Suppressor macrophage treated with lipopolysaccharide for 1 hour (primary cell): ENCODE data around the gene TRHDE.

Source experiments
- DNase-seq, 3 donors: peaks; one replicate each; pipeline ENCODE4 v3.0.0-alpha.2; 2020 to 2022

The TRHDE gene

DNA sequence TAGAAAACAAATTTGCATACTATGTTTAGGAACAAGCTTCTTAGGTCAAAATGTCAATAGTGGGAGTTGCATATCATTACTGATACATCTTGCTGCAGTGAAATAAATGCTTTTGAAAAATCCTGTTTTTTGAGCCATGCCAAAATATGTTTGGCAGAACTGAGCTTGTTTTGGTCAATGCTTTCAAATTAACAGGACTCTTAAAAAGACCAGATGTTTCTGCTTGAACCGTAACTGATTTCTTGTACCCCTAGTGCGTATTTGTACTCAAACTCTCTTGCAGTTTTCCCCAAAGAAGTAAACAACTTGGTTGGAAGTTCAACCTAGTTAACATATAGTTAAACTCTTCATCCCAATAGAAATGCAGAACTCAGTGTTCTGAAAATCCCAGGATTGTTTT is 3.4 kb downstream of the TRHDE start:
- DNase-seq, result no peak

DNA sequence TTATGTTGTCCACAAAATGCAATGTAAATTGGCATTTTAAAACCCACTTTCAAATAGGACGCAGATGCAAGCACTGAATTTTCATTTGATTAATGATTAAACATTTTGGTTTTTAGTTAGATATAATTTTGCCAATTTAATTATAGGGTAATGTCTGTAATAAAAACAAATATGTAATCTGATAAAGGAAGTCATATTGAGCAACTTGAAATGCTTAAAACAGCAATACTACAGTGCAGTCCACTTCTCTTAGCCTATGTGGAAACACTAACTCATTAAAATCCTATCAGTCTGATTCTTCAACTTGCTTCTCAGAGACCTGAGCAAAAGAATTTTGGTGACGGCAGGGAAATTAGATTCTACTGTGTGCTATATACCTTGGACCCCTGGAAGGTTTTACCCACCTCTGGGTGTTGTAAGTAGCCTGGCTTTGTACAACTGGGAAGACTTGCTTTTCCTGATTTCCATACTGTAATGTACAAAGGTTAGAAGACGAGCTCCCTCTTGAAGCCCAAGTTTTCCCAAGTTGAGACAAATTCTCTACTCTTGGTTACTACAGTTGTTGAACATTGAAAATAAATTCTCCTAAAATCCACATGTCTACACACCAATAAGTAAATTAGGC is 4.1 kb downstream of the TRHDE start:
- no peak for DNase-seq

DNA sequence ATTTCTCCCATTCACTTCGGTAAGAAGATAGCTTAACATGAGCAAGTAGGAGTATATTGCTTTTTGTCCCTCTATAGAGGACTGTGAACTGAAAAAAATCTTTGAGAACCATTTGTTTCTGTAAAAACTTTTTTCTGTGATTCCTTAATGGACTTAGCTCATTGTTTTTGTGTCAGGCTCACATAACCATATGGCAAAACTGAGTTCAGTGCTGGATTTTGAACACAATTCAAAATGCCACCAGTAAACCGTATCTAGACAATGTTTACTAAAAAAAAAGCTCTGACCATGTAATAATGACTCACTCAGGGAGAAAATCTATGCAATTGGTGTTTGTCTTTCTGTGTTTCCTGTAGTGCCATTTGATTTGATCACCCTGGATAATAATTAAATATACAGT is 5.2 kb downstream of the TRHDE start:
- no peak for DNase-seq

DNA sequence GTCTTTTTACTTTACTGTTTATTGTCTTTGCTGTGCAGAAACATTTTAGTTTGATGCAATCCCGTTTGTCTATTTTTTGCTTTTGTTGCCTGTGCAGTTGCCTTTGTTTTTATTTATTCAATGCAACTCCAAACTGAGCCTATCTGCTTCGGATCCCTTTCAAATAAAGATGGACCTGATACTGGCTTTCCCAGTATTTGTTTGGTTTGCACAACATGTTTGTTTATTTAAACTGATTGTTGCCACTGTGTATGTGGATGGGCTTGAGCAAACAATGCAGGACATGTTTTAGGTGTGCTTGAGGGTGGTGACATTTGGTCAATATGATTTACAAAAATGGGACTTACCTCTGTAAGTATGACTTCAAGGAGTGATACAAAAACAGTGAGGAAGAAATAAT is 6.7 kb downstream of the TRHDE start:
- DNase-seq, result no peak

DNA sequence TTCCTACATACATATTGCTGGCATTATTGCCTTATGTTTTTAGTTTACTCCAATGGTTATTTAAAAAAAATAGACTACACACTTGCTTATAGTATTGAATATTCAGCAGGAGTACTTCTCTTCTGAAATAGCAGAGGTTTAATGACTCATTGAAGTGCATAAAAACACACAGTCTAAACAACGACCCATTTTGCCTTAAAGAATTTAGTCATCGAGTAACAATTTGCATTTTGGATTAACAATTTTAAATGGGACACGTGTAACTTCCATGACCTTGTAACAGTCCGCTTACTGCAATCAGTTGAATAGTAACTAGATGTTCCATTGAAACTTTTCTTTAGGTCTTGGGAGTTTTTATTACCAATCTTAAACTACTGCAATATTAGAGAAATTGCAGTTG is 9.0 kb downstream of the TRHDE start:
- DNase-seq, result no peak

DNA sequence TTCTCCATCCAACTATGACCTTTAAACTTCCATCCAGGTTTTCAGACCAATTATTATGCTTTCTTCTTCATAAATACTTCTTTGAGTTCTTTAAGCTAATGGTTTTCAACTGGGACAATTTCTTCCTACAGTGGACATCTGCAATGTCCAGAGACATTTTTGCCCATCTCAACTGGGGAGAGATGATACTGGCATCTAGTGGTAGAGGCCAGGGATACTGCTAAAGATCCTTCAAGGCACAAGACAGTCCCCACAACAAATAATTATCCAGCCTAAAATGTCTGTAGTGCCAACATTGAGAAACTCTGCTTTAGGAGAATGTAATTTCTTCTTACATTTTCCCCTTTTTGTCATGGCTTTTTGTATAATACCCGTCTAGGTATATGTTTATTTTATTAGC is 10.6 kb downstream of the TRHDE start:
- DNase-seq, result peak in 1 of 3 donors; percentile 1

DNA sequence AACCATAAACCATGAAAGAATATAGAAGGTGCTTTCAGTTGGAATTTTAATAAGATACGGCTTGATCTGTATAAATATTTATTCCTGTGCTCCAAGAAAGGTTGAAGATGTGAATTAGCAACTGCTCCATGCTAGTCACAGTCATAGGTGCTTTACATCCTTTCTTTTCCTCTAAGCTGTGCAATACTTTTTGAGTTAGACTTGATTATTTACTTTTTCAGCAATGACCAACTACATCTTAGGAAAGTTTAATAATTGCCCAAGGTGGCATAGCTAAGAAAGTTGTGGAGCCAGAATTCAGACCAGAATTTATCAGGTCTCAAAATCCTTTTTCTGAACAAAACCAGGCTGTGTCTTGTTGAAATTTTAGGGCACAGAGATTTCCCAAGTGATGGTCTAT is 13.7 kb downstream of the TRHDE start:
- no peak for DNase-seq

DNA sequence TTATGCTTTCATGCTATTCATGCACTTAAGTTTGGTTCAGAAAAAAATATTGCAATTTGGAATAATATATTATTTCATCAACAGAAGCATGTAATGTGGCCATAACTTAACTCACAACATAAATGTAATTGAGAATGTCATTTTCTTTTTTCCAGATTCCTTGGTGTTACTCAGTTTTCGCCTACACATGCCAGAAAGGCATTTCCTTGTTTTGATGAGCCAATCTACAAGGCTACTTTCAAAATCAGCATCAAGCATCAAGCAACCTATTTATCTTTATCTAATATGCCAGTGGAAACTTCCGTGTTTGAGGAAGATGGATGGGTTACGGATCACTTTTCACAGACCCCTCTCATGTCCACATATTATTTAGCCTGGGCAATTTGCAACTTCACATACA is 14.4 kb downstream of the TRHDE start:
- DNase-seq, result no peak

DNA sequence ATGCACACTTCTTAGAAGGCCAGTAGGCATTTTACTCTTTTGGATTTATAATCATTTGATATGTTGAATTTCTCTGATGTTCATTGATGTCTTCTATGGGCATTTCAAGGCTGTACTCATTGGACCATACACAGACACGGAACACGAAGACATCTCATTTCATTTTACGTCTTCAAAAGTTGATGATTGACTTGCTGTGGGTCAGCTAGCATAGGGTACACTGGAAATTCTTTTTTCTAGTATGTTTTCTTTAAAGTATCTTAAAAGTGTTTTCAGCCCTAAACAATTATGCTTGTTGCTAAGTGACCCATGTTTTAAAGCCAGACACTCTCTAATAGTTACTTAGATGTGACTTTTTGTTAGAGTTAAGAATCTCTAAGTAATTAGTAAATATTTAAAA is 16.3 kb downstream of the TRHDE start:
- DNase-seq, result no peak

DNA sequence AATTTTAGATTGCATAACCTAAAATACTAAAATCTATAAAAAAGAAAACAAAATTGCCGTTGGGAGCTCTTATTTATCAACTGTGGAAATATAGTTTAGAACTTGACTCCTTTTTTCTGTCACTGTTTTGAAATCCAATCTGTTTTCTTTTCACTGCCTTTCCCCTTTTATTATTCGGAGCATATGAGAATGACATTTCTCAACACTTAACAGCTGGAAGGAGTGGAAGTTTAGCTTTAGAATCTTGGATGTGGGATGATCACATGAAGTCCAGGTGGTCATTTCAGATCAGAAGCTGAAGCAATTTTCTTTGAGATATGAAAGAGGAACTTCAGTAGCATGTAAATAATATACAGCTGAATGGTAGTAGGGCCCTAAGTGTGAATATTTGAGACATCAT is 16.7 kb downstream of the TRHDE start:
- no peak for DNase-seq

DNA sequence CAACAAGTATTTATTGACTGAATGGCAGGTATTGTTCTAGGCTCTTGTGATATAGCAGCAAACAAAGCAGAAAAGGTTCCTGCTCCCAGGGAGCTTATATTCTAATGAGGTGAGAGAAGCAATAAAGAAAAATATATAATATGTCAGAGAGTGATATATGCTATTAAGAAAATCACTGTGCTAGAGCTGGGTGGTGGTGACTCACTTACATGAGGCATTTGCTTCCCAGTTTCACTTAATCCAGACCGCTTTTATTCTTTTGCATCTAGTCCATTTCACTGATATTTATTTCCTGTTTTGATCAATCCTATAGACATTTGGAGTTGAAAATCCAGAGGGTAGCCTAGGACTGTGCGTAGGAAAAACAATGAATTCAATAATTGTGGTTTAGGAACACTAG is 17.5 kb downstream of the TRHDE start:
- DNase-seq, result no peak

DNA sequence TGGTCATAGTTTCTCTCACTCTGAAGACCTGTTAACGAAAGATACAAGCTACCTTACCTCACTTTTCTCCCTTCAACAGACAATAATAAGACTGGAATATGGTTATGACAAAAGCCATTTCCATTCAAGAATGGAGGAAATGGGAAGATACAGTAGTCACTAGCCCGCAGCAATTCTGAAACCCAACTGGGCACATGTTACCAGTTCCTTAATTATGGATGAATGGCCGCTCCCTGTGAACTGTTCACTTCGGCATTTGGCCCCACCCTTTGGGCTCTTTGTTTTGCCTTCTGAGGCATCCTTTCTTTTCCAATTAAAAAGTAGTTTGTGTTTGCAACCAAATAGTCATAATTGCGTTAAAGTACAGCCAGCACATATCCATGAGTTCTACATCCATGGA is 19.0 kb downstream of the TRHDE start:
- no peak for DNase-seq

DNA sequence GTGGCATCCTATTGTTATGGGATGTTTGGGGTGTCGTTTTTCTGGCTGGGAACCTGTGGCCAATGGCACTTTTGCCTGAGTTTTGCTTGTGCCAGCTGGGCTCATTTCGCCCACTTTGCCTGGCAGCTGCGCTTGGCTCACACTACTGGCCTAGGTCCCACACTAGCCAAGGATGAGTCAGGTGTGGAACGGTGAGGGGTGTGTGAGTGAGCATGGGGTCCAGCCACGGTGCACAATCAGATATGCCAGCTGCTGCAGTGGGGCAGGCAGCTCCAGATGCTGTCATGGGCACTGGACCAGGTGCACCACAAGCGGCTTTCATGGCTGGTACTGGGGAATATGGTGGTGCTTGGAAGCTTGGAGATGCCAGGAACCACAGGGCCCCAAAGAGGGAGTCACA is 21.5 kb downstream of the TRHDE start:
- no peak for DNase-seq

DNA sequence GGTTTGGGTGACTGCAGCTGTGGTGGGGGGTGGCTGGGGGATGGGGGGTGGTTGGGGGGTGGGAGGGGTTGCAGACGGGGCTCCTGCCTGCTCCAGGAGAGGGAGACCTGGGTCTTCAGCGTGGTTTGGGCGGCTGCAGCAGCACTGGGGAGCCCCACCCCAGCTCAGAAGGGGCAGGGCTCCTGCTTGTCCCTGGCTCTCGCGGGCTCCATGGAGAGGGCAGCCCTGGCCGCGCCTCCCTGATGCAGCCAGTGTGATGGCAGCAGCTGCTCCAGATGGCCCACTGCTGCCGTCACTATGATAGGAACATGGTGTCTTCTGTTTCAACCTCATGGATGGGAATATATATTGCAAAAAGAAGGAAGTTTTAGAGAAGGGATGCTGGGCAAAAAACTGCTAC is 22.9 kb downstream of the TRHDE start:
- no peak for DNase-seq

DNA sequence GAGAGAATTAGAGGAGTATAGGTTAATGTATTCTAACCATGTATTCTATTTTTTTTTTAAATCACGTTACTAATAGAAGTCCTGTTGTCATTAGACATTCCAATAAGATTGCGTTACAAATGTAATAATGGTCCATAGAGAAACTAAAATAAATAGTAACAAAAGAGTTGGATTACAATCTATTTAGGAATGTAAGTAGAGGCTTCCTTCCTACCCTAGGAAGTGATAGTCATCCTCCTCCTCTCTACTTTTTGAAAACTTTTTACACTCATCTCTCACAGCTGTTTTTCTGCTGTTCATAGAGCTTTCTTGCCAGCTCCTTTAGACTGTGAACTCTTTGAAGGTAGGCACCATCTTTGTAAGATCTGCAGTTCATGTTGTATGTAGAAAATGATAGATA is 23.6 kb downstream of the TRHDE start:
- no peak for DNase-seq

DNA sequence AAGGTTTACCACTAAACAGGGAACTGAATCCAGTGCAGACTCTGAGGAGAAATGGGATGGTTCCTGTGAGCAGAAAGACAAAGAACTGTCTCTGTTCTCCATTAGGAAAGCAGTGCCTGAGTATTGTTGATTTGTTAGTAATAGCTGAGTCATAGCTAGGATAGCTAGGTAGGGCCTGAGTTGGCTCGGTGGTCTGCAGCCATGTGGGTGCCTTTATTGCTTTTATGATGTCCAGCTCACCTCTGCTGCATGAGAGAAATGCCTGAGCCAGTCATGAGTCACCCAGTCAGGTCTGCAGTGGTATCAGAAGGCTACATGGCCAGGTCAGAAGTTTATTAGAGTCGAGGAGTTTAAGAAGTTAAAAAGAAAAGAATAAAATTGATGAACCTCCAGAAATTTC is 24.2 kb downstream of the TRHDE start:
- DNase-seq, result no peak

DNA sequence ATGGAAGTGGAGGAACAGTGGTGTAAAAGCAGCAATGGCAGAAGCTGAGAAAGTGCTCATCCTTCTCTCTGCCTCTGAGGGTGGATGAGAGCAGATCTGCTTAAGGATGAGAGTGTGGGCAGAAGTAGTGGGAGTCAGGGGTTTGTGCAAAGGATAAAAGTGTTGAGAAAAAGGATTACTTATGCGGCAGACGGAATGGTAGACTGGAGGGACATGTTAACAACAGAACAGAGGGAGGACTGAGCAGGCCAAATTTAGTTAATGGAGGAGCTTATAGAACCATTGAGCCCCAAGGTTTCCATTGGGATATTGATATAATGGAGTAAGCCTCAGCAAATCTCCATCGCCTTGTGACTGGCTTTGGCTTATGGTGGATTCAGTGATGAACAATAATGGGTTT is 25.5 kb downstream of the TRHDE start:
- no peak for DNase-seq

DNA sequence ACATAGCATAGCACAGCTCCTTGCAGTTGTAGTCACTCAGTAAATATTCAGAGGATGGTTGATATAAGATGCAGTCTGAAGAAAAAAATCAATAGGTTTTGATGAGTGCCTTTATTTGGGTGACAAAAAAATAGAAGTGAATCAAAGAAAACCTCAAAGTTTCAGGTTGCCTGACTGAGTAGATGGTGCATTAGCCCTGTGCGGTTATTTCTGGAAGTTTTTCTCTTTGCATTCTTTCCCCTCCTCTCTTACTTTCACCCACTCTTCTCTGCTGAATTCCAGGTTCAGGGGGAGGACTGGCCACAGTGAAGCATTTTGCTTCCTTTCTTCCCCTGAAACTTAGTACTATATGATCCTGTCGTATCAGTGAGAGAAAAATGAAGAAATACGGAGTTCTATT is 28.6 kb downstream of the TRHDE start:
- no peak for DNase-seq

DNA sequence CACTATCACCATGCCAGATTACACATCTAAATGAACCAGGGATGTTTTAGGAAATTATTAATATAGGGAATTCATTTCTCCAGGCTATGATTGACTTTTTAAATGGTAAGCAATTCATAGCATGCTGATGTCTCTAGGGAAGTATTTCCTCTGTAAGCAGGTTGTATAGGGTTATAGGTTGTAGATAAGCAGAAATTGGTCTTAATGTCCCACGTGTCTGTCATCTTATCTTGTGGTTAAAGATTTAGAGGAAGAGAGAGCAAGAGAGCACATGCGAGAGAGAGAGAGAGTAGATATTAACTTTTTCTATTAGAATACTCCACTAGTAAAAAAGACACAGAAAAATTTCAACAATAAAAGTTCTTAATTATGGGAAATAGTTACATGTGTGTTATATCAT is 32.6 kb downstream of the TRHDE start:
- DNase-seq, result no peak

DNA sequence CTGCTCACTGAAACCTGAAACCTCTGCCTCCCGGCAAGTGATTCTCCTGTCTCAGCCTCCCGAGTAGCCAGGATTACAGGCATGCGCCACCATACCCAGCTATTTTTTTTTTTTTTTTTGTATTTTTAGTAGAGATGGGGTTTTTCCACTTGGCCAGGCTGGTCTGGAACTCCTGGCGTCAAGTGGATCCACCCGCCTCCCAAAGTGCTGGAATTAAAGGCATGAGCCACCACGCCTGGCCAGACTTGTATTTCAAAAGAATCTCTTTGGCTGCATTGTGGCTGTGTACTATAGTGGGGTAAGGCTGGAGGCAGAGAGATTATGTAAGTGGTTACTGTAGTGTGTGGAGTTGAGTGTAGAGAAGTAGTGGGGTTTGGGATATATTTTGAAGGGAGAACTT is 35.1 kb downstream of the TRHDE start:
- no peak for DNase-seq

DNA sequence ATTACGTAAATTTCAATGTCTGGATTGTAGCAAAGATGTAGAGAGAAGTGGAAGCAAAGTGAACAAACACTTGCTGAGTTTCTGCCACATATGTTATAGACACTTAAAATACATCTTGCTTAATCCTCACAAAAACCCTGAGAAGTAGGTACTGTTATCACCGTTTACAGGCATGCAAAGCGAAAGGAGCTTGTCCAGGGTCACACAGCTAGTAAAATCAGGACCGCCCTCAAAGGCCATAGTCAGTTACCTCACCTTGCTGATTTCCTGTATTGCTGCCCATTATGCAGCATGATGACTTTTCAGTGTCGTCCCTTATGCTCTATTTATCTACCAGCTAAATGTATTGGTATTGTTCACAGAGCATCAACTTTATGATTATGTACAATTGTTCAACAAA is 39.8 kb downstream of the TRHDE start:
- DNase-seq, result no peak

DNA sequence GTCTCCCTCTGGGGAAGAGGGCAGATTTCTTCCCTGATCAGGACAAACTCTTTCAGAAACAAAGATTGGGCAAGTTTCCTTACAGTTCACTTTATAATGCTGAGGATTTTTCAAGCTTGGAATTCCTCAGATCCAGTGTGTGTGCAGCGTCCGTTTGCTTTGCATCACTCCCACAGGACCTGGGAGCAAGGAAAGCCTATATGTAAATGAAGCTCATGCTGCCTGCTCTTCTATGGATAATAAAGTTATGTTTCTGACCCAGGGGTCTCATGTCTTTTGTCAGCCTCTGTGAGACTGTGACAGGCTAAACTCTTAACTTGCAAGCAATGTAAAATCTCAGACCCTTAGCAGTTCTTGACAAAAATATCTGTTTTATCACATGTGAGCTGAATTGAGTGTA is 41.6 kb downstream of the TRHDE start:
- no peak for DNase-seq

DNA sequence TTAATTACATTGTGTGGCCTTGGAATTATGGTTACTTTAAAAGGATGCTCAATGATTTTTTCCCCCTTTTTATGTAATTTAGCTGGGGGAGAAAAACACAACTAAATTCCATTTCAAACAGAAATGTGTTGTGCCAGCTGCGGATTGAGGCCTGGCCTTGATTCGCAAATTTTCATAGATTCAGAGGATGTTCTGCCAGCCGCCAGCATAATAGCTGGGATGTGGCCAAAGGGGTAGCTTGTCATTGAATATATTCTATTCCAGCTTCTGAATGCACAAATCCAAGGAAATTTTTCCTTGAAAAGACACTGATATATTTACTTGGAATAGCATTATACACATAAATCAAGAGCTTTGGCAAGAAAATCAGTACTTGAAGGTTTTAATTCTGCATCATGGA is 43.7 kb downstream of the TRHDE start:
- no peak for DNase-seq

DNA sequence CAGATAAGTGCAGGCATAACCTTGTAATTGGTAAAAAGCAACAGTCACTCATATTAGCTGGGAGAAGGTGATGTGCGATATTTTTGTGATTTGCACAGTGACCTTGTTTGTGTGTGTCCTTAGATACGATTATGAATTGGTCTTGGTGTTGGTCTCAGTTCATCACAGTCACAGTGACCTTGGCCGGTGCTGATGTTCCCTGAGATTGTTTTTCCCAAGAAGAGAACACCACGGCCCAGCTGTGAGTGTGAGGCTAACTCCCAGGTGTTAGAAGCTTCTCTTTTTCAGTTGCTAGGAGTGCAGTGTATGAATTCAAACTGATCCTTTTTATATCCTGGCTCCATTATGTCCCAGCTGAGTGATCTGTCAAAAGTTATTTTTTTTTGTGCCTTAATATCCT is 46.2 kb downstream of the TRHDE start:
- no peak for DNase-seq

DNA sequence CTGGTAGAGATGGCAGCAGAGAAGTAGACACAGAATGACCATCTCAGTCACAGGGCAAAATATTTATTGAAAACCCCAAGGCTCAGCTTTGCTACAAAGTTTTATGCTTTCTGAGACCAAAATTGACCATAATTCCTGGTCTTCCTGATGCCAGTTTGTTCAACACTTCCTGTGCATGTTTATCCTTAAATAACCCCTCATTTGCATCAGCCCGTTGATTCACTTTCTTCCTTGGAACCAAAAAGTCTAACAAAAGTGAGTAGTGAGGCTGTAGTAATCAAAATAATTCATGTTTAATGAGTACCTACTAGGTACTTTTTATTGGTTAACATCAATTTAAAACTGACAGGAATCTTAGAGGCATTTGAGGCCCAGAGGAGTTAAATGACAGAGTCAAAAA is 51.7 kb downstream of the TRHDE start:
- no peak for DNase-seq

DNA sequence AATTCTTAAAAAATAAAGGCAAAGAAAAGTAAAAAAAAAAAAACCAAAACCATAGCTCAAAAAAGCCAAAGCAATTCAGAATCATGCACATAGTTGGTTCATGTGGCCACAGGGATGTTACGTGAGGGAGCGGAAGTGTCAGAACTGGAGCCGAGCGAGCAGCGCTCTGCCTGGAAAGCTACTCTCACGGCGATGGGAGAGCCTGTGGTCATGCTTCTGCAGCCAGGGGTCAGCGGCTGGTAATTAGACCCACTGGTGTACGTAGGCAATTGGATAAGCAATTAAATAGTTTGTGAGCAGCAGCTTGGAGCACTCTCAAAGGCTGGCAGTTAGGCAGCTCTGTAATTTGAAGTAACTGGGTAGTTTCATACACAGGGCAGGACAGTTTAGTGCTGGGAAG is 58.1 kb downstream of the TRHDE start:
- no peak for DNase-seq
